NT2/D1 (cell line): ENCODE data around the gene TBC1D23.

Source experiments
- SUZ12 ChIP-seq: IDR thresholded peaks from 2 replicates; pipeline ENCODE4 v1.6.1; 2011; ENCODE audit not compliant: insufficient read length, insufficient read depth; ENCODE audit errors: extremely low read depth
- YY1 ChIP-seq: IDR thresholded peaks from 2 replicates; pipeline ENCODE4 v1.6.1; 2011; ENCODE audit not compliant: insufficient read length, insufficient read depth
- ZNF274 ChIP-seq: IDR thresholded peaks from 2 replicates; pipeline ENCODE4 v1.6.1; 2011; ENCODE audit warnings: mild to moderate bottlenecking, low read depth, low read length

DNA sequence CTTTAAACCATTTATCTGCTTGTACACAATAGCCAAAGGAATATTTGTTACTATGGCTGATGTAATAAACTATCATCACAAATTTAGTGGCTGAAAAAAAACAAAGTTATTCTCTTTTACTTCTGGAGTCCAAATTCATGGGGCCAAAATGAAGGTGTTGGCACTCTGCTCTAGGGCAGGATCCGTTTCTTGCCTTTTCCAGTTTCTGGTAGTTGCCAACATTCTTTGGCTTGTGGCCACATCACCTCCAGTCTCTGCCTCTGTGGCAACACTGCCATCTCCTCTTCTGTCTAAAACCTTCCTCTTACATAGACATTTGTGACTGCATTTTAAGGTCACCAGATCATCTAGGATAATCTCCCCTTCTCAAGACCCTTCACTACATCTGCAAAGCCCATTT, 101.1 kb downstream of the TBC1D23 start:
- TF ChIP-seq YY1 (no peak), ZNF274 (no peak), SUZ12 (no peak)
